ENCODE data around the gene TSHZ3. TPM values are rescaled to one million over a fixed set of nuclear protein-coding genes. Genes with fewer than 3 reads are reported as not detected.

TSHZ3 gene
- total and polyA plus RNA-seq, 9 of the 15 experiments (the other 6 are each of a cell fraction or from before 2014, with no cell fraction given), result 0.03 to 0.13 (median 0.05) TPM; not detected in 5

GRCh38 chr19:31350693-31351055 lies 1.4 kb upstream of the TSHZ3 start:
- intact Hi-C loops (cut with micrococcal nuclease), result no loop called here
- in situ Hi-C loops (cut with MboI), result no loop called here
- Histone ChIP-seq H3K9me1 (ENCODE audit: control insufficient read depth, insufficient read depth, low read length) (no peaks in the 10 kb centered on the region), H3K9me3 (replicated peaks; ENCODE audit: control insufficient read depth, insufficient read depth, low read depth, low read length) (no peaks in the 10 kb centered on the region), H3K79me2 (ENCODE audit: control insufficient read depth, insufficient read depth, low read length) (no peaks in the 10 kb centered on the region), H3K4me1 (replicated peaks in 1 of 2; ENCODE audit: control insufficient read depth in 2 of 2, insufficient read depth in 2 of 2, low read length in 2 of 2) (peaks cover 0 to 29% of the 10 kb centered on the region in 2 experiments; a peak in 2 of 5 replicates), H4K20me1 (replicated peaks; ENCODE audit: control insufficient read depth, insufficient read depth, low read length) (no peaks in the 10 kb centered on the region), H3K9ac (ENCODE audit: insufficient read depth in 1 of 2, low read depth in 2 of 2, low read length in 2 of 2) (peak overlapping the region in 1 of 2 experiments; percentile 74; a peak in 3 of 4 replicates), H3K36me3 (ENCODE audit: control insufficient read depth, insufficient read depth, low read length) (no peaks in the 10 kb centered on the region), H3K4me3 (peak overlapping the region; percentile 43), H3K27me3 (ENCODE audit: control insufficient read depth in 2 of 2, insufficient read depth in 2 of 2, low read length in 2 of 2) (peaks cover 26 to 58% of the 10 kb centered on the region in 2 experiments), H2AFZ (ENCODE audit: low read depth, low read length) (peak overlapping the region; percentile 51; the same call in 1 of the 2 replicates), H3K27ac (ENCODE audit: extremely low read depth, low read depth, low read length) (no peak overlapping the region), H3K4me2 (ENCODE audit: insufficient read depth, low read length) (no peak overlapping the region; the same call in 1 of the 2 replicates)
- FAIRE-seq (no peak), DNase-seq (ENCODE audit: extremely low read depth in 1 of 4, low spot score in 3 of 4) (peak; percentile 54 to 82 (median 72)), ATAC-seq (peak; percentile 81)
- WGBS (ENCODE audit: insufficient coverage, low coverage, missing lambda C conversion rate), result 0% methylated on average over 9 of the region's 63 CpGs
- BruUV-seq (replicated peaks), result no TSS peak
- POLR2A ChIA-PET, result interaction anchor here (0.7 kb wide), 1 partner anchor 18 kb away, joined by 3 read pairs; no protein-coding TSS in a partner anchor
- CTCF ChIA-PET (ENCODE audit: low intra/inter-chr PET ratio), result no interaction called here
- peak; percentile 52; the same call in 1 of the 2 replicates for TF ChIP-seq CXXC5 (CRISPR knock-in tag; IDR thresholded peaks at IDR 0.05)
- TF ChIP-seq FUS (optimal IDR thresholded peaks at IDR 0.05; ENCODE audit: low read depth, low read length), result no peak
- peak in 1 of 2 experiments; percentile 79; a peak in 1 of 4 replicates for TF ChIP-seq UBTF (IDR thresholded peaks at IDR 0.05; ENCODE audit: borderline replicate concordance in 1 of 2, low read depth in 2 of 2, low read length in 2 of 2)
- peak; percentile 35 for TF ChIP-seq REST (IDR thresholded peaks at IDR 0.05; ENCODE audit: borderline replicate concordance)
- no peak for TF ChIP-seq REST (CRISPR knock-in tag; IDR thresholded peaks at IDR 0.05; ENCODE audit: low read depth)
- peak; percentile 13; the same call in 1 of the 2 replicates for TF ChIP-seq PHF8 (IDR thresholded peaks at IDR 0.05; ENCODE audit: borderline replicate concordance, low read length)
- TF ChIP-seq XRCC5 (IDR thresholded peaks at IDR 0.05; ENCODE audit: low read depth, low read length), result no peak
- TF ChIP-seq ZBTB17 (CRISPR knock-in tag; IDR thresholded peaks at IDR 0.05), result peak; percentile 98
- no peak for TF ChIP-seq ZNF431 (CRISPR knock-in tag; IDR thresholded peaks at IDR 0.05)
- no peak for TF ChIP-seq IRF1 (CRISPR knock-in tag; IDR thresholded peaks at IDR 0.05; ENCODE audit: borderline replicate concordance)
- no peak for TF ChIP-seq ZEB2 (IDR thresholded peaks at IDR 0.05)
- TF ChIP-seq EWSR1 (IDR thresholded peaks at IDR 0.05; ENCODE audit: borderline replicate concordance, low read depth, partially characterized antibody), result no peak

Measured in K562 (cell line).